ENCODE measurements around the gene ABTB1.

Gene ABTB1

DNA sequence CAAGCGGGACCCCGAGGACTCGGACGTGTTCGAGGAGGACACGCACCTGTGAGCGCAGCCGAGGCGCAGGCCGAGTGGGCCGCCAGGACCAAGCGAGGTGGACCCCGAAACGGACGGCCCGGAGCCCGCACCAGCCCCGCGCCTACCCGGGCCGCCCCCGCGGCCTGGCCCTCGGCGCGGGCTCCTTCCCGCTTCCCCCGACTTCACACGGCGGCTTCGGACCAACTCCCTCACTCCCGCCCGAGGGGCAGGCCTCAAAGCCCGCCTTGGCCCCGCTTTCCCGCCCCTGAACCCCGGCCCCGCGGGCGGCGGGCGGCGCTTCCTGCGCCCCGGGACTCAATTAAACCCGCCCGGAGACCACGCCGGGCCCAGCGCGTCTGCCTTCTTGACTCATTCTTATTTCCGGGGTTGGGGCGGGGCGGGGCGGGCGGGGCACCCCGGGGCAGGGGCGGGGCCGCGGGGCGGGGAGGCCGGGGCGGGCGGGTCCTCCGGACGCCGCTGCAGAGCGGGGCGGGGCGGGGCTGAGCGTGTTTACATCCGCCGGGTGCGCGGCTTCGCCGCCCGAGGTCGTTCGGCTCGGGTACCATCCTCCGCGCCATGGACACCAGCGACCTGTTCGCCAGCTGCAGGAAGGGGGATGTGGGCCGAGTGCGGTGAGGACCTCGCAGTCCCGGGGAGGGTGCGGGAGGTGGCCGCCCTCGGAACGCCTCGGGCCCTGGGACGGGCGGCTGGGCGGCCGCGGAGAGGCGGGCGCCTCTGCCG, at the start of gene ABTB1:
TSS of gene ABTB1 (plus strand) at position 524 of the 762 bp plus-strand sequence. CDS start at position 598, 74 bp downstream.
- Histone ChIP-seq H3K9me3 (replicated peaks; ENCODE audit: insufficient read depth, low read length) (no peaks in the 10 kb centered on the region), H3K4me3 (ENCODE audit: low read length) (peak within 1 kb of the TSS; percentile 87), H4K20me1 (ENCODE audit: insufficient read depth, low read length) (no peaks in the 10 kb centered on the region), H2AFZ (ENCODE audit: low read length) (peak within 1 kb of the TSS; percentile 98), H3K9ac (ENCODE audit: low read length) (peak within 1 kb of the TSS; percentile 91), H3K27ac (ENCODE audit: low read length) (peak within 1 kb of the TSS; percentile 37; the same call in 1 of the 2 replicates), H3K36me3 (replicated peaks; ENCODE audit: insufficient read depth, low read length) (no peaks in the 10 kb centered on the region), H3F3A (ENCODE audit: insufficient read depth, low read length) (no peaks in the 10 kb centered on the region), H3K4me1 (ENCODE audit: low read length) (0 out of 2 replicates have a peak, but pooled peaks cover 5% of the 10 kb centered on the region), H3K27me3 (replicated peaks; ENCODE audit: insufficient read depth, low read length) (no peaks in the 10 kb centered on the region), H3K9me2 (replicated peaks; ENCODE audit: insufficient read depth, low read length) (no peaks in the 10 kb centered on the region), H3K79me2 (ENCODE audit: low read length) (no peaks in the 10 kb centered on the region; the same call in 1 of the 2 replicates), H3K4me2 (ENCODE audit: low read depth, low read length) (peak within 1 kb of the TSS; percentile 100)
- peak; percentile 81 for DNase-seq
- TF ChIP-seq EZH2phosphoT487 (IDR thresholded peaks at IDR 0.05; ENCODE audit: low read length) (no peak), EZH2 (optimal IDR thresholded peaks at IDR 0.05; ENCODE audit: low read depth, low read length) (no peak), CTCF (IDR thresholded peaks at IDR 0.05; ENCODE audit: low read length) (no peak)

DNA sequence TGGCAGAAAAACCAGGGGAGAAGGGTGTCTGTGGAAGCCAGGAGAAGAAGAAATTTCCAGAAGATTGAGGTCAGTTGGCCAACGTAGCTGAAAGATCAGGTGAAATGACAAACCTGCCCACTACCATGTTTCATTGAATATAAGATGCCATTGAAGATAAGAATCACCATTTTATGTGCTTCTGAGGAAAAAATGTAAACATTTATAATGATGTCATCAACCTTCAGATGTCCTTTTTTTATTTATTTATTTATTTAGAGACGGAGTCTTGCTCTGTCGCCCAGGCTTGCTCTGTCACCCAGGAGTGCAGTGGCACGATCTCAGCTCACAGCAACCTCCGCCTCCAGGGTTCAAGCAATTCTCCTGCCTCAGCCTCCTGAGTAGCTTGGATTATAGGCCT, 48.7 kb upstream of the ABTB1 start:
- H3K9ac ChIP-seq (ENCODE audit: low read length): no peak overlapping the region
- H3K9me3 ChIP-seq (replicated peaks; ENCODE audit: insufficient read depth, low read length): no peaks in the 10 kb centered on the region
- no peak overlapping the region for H3K27ac ChIP-seq (ENCODE audit: low read length)
- no peak overlapping the region for H3K4me3 ChIP-seq (ENCODE audit: low read length)
- H4K20me1 ChIP-seq (ENCODE audit: insufficient read depth, low read length): no peaks in the 10 kb centered on the region
- TF ChIP-seq CTCF (IDR thresholded peaks at IDR 0.05; ENCODE audit: low read length): no peak
- no peak for TF ChIP-seq EZH2phosphoT487 (IDR thresholded peaks at IDR 0.05; ENCODE audit: low read length)
- no peak for TF ChIP-seq EZH2 (optimal IDR thresholded peaks at IDR 0.05; ENCODE audit: low read depth, low read length)
- H3K36me3 ChIP-seq (replicated peaks; ENCODE audit: insufficient read depth, low read length): 0 out of 2 replicates have a peak, but pooled peaks cover 5% of the 10 kb centered on the region
- no peaks in the 10 kb centered on the region for H3K79me2 ChIP-seq (ENCODE audit: low read length)
- no peaks in the 10 kb centered on the region for H3K9me2 ChIP-seq (replicated peaks; ENCODE audit: insufficient read depth, low read length)
- H3K4me1 ChIP-seq (ENCODE audit: low read length): no peaks in the 10 kb centered on the region
- H3K27me3 ChIP-seq (replicated peaks; ENCODE audit: insufficient read depth, low read length): peaks cover 12% of the 10 kb centered on the region
- H2AFZ ChIP-seq (ENCODE audit: low read length): no peak overlapping the region
- H3F3A ChIP-seq (ENCODE audit: insufficient read depth, low read length): no peaks in the 10 kb centered on the region
- no peak for DNase-seq
- H3K4me2 ChIP-seq (ENCODE audit: low read depth, low read length): no peak overlapping the region

DNA sequence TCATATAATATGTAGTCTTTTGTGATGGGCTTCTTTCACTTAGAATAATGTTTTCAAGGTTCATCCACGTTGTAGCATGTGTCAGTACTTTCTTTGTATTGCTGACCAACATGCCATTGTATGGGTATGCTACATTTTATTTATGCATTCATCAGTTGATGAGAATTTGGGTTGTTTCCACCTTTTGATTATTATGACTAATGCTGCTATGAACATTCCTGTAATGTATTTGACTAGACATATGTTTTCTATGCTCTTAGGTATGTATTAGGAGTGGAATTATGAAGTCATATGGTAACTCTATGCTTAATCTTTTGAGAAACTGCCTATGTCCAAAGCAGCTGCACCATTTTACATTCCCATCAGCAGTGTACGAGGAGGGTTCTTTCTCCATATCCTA, 46.9 kb upstream of the ABTB1 start:
- 0 out of 2 replicates have a peak, but pooled peaks cover 3% of the 10 kb centered on the region for H3K36me3 ChIP-seq (replicated peaks; ENCODE audit: insufficient read depth, low read length)
- H3K4me3 ChIP-seq (ENCODE audit: low read length): no peak overlapping the region
- no peaks in the 10 kb centered on the region for H3K9me3 ChIP-seq (replicated peaks; ENCODE audit: insufficient read depth, low read length)
- no peaks in the 10 kb centered on the region for H4K20me1 ChIP-seq (ENCODE audit: insufficient read depth, low read length)
- no peaks in the 10 kb centered on the region for H3F3A ChIP-seq (ENCODE audit: insufficient read depth, low read length)
- TF ChIP-seq EZH2phosphoT487 (IDR thresholded peaks at IDR 0.05; ENCODE audit: low read length): no peak
- TF ChIP-seq CTCF (IDR thresholded peaks at IDR 0.05; ENCODE audit: low read length): no peak
- TF ChIP-seq EZH2 (optimal IDR thresholded peaks at IDR 0.05; ENCODE audit: low read depth, low read length): no peak
- no peak overlapping the region for H3K9ac ChIP-seq (ENCODE audit: low read length)
- no peaks in the 10 kb centered on the region for H3K79me2 ChIP-seq (ENCODE audit: low read length)
- DNase-seq: no peak
- no peak overlapping the region for H3K27ac ChIP-seq (ENCODE audit: low read length)
- H3K4me2 ChIP-seq (ENCODE audit: low read depth, low read length): no peak overlapping the region
- no peaks in the 10 kb centered on the region for H3K4me1 ChIP-seq (ENCODE audit: low read length)
- H3K27me3 ChIP-seq (replicated peaks; ENCODE audit: insufficient read depth, low read length): peaks cover 24% of the 10 kb centered on the region
- no peak overlapping the region for H2AFZ ChIP-seq (ENCODE audit: low read length)
- no peaks in the 10 kb centered on the region for H3K9me2 ChIP-seq (replicated peaks; ENCODE audit: insufficient read depth, low read length)
